Body of pancreas (tissue), 4 donors: ENCODE measurements around the gene RBFOX2. TPM values are rescaled to one million over a fixed set of nuclear protein-coding genes. Genes with fewer than 3 reads are reported as not detected.
"Not testable (repeated sequence)": the region's sequence is repeated elsewhere in the genome, so short reads cannot be mapped to it uniquely, and the experiment has no call there.

Experiments
- ATAC-seq: fragments of 150-250 bp; one replicate; pipeline ENCODE4 v1.9.1; 2016
- DNase-seq, 4 donors: peaks; one replicate each; pipeline ENCODE4 v3.0.0-alpha.2; 2019
- H3K27ac ChIP-seq, 4 donors: fragments of 200-600 bp; sonication (generic); 1 replicate in 3 of 4; 2 replicates in 1 of 4; pipeline versions ENCODE4 v1.5.1 to v1.6.1; 2016 to 2019; ENCODE audit warnings: mild to moderate bottlenecking in 1 of 4, mixed read lengths in 1 of 4, moderate library complexity in 1 of 4
- H3K27me3 ChIP-seq, 2 donors: fragments of 200-600 bp; sonication (generic); one replicate each; pipeline ENCODE4 v1.6.0; 2016; ENCODE audit warnings: mild to moderate bottlenecking in 1 of 2
- H3K36me3 ChIP-seq, 2 donors: fragments of 200-600 bp; sonication (generic); replicated peaks in 1 of 2; 2 replicates each; pipeline ENCODE4 v1.5.1; 2016; ENCODE audit warnings: low read depth in 2 of 2; ENCODE audit not compliant: insufficient read depth in 1 of 2
- H3K4me1 ChIP-seq: fragments of 200-600 bp; sonication (generic); one replicate; pipeline ENCODE4 v1.6.0; 2016
- H3K4me3 ChIP-seq, 2 donors: fragments of 200-600 bp; sonication (generic); 1 replicate in 1 of 2; 2 replicates in 1 of 2; pipeline ENCODE4 v1.5.1; 2016 to 2019
- H3K9me3 ChIP-seq, 3 donors: fragments of 200-600 bp; sonication (generic); 1 replicate in 2 of 3; 2 replicates in 1 of 3; pipeline ENCODE4 v1.5.1; 2016
- CTCF ChIP-seq, 7 experiments: fragments of 450-650 bp in 4 of 7; fragments of 200-600 bp in 3 of 7; sonication (generic) in 3 of 7; IDR thresholded peaks; one replicate each; pipeline ENCODE4 v1.5.1; 2016 to 2019; ENCODE audit warnings: antibody characterized with exemption in 7 of 7
- POLR2A ChIP-seq, 3 donors: fragments of 450-650 bp; IDR thresholded peaks; one replicate each; pipeline ENCODE4 v1.6.1; 2016; ENCODE audit warnings: antibody characterized with exemption in 3 of 3, mild to moderate bottlenecking in 2 of 3
- WGBS, 2 donors: methylation state at CpG; one replicate each; pipeline ENCODE4 v1.1.5; 2017; 5-methylcytosine and 5-hydroxymethylcytosine counted together
- intact Hi-C: fragments of 100-400 bp; cut with DNase I; formaldehyde crosslinking; loops from one replicate; pipeline ENCODE4 v1.15.1; 2023
- total RNA-seq, 2 donors: library from RNA; depleted of rRNA; stranded (reverse); fragments of >200 nt; gene quantifications; one replicate each; pipeline ENCODE4 v1.1.0, GENCODE V29; 2016

Gene RBFOX2
- total RNA-seq, 2 donors from 2014 or later, result 28.7 to 31.1 TPM

- Histone ChIP-seq H3K4me1 (peaks cover 14% of the 10 kb centered on the region), H3K27ac (no peak overlapping the region), H3K4me3 (no peak overlapping the region), H3K36me3 (no peaks in the 10 kb centered on the region), H3K27me3 (no peaks in the 10 kb centered on the region), H3K9me3 (no peaks in the 10 kb centered on the region)
- DNase-seq (no peak), ATAC-seq (no peak)
- no peak for TF ChIP-seq POLR2A (IDR thresholded peaks at IDR 0.05)
- TF ChIP-seq CTCF (IDR thresholded peaks at IDR 0.05), result no peak
- intact Hi-C loops, result no loop called here
- 91 to 95% methylated on average over 1 of the region's 1 CpG for WGBS, 2 donors
Observed at GRCh38 chr22:36073476-36073875, 44.9 kb upstream of the RBFOX2 start.

- H3K9me3 ChIP-seq, H3K36me3 ChIP-seq, intact Hi-C loops, H3K27me3 ChIP-seq, ATAC-seq, H3K4me3 ChIP-seq, DNase-seq, H3K27ac ChIP-seq: not testable (repeated sequence)
- peaks cover 24% of the 10 kb centered on the region for H3K4me1 ChIP-seq
- WGBS, 2 donors, result 93 to 100% methylated on average over 2 of the region's 2 CpGs
Observed at GRCh38 chr22:36070645-36071044, 42.0 kb upstream of the RBFOX2 start.

GRCh38 chr22:36069368-36069767, 40.7 kb upstream of the RBFOX2 start:
- intact Hi-C loops, result no loop called here
- no peaks in the 10 kb centered on the region for H3K27me3 ChIP-seq
- peaks cover 31% of the 10 kb centered on the region for H3K4me1 ChIP-seq
- no peak overlapping the region for H3K4me3 ChIP-seq
- H3K27ac ChIP-seq, result peak overlapping the region; percentile 45 to 79 (median 66)
- H3K9me3 ChIP-seq, result no peaks in the 10 kb centered on the region
- no peaks in the 10 kb centered on the region for H3K36me3 ChIP-seq
- peak; percentile 90 to 95 (median 92) for DNase-seq
- no peak for TF ChIP-seq CTCF (IDR thresholded peaks at IDR 0.05)
- TF ChIP-seq POLR2A (IDR thresholded peaks at IDR 0.05), result peak; percentile 21 to 70 (median 61)
- peak; percentile 75 for ATAC-seq
- 38 to 48% methylated on average over 10 of the region's 10 CpGs for WGBS, 2 donors

- H3K36me3 ChIP-seq, result no peaks in the 10 kb centered on the region
- H3K27ac ChIP-seq, result peak overlapping the region; percentile 45 to 79 (median 66)
- ATAC-seq (no peak), DNase-seq (no peak)
- H3K4me1 ChIP-seq, result peaks cover 31% of the 10 kb centered on the region
- H3K27me3 ChIP-seq, result no peaks in the 10 kb centered on the region
- whole genome bisulfite sequencing, 2 donors, result 67 to 75% methylated on average over 6 of the region's 6 CpGs
- intact Hi-C loops, result no loop called here
- no peak for TF ChIP-seq POLR2A (IDR thresholded peaks at IDR 0.05)
- TF ChIP-seq CTCF (IDR thresholded peaks at IDR 0.05), result no peak
- no peak overlapping the region for H3K4me3 ChIP-seq
- H3K9me3 ChIP-seq, result no peaks in the 10 kb centered on the region
Observed at GRCh38 chr22:36068776-36069344, 40.2 kb upstream of the RBFOX2 start.

GRCh38 chr22:36067235-36067558, 38.6 kb upstream of the RBFOX2 start:
- no peaks in the 10 kb centered on the region for H3K27me3 ChIP-seq
- no peak for TF ChIP-seq CTCF (IDR thresholded peaks at IDR 0.05)
- no peak for TF ChIP-seq POLR2A (IDR thresholded peaks at IDR 0.05)
- no peaks in the 10 kb centered on the region for H3K9me3 ChIP-seq
- H3K4me3 ChIP-seq, result no peak overlapping the region
- ATAC-seq (no peak), DNase-seq (no peak)
- no peak overlapping the region for H3K27ac ChIP-seq
- peaks cover 31% of the 10 kb centered on the region for H3K4me1 ChIP-seq
- H3K36me3 ChIP-seq, result no peaks in the 10 kb centered on the region
- intact Hi-C loops, result no loop called here
